Activated CD8-positive, alpha-beta memory T cell treated with anti-CD3 and anti-CD28 coated beads, Interleukin-2, amount 50 U/mL, for 4 hours (primary cell): ENCODE data around the gene CDC42BPA.
"Not testable (repeated sequence)": the region's sequence is repeated elsewhere in the genome, so short reads cannot be mapped to it uniquely, and the experiment has no call there.

Experiments
- DNase-seq: peaks from one replicate; pipeline ENCODE4 v3.0.0-alpha.2; 2020

Gene CDC42BPA

DNA sequence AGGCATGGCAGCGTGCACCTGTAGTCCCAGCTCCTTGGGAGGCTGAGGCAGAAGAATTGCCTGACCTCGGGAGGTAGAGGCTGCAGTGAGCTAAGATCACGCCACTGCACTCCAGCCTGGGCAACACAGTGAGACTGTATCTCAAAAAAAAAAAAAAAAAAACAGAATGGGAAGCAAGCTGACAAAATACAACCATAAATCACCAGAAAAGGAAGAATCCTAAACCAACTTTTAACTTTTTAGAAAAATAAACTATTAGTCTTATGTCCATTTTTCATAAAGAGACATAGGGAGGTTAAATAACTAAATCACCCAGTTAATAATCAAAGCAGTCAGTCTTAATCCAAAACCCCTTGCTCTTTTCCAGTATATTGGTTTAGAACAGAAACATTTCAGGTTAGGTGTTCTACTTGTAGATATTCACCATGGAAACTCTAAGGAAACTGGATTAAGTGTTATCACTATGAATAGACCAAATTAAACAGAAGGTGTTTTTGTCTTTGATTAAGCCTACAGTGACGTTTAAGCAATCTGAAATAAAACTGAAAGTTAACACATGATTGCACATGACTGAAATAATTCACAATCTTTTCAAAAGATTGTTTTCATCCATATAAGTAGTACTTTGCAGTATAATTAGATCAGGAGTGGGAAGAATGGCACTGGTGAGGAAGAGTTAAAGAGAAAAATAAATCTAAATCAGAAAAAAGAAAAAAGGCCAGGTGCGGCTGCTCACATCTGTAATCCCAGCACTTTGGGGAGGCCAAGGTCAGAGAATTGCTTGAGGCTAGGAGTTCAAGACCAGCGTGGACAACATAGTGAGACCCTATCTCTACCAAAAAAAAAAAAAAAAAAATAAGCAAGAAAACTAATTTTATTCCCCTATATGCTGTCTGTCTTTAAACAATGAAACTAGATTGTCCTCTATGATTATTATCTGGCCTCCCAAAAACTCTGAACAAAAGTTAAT is 9.6 kb downstream of the CDC42BPA start:
- DNase-seq: no peak

- no peak for DNase-seq
These were observed 11.6 kb downstream of the CDC42BPA start for GRCh38 chr1:227306689-227307088.

DNA sequence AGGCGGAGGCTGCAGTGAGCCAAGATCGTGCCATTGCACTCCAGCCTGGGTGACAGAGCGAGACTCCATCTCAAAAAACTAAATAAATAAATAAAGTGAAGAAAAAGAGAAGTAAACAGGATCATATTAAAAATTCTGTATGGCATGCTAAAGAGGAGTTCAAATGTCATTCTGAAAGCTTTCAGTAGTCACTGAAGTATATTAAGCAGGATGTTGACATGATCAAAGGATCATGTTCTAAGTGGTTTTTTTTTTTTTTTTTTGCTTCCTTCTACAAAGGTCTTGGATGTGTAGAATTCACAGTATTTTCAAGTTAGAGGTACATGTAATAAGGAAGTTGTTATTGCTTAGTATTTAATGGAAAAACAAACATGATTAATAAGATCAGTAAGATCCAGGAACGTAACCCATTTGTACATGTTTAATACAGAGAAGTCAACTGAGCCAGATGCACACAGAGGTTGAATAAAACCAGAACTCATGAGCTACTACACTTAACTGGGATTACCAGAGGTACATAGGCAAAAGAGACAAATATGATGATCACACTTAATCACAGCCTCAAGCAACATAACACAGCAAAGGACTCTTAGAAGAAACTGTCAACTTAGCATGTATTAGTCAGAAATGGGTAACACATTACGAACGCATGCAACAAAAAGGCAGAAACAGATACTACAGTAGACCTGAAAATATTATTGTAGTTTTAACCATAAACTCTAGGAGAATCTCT is 12.2 kb downstream of the CDC42BPA start:
- no peak for DNase-seq

- DNase-seq: no peak
These were observed 13.6 kb downstream of the CDC42BPA start for GRCh38 chr1:227304665-227305064.

GRCh38 chr1:227303662-227304061 is 14.6 kb downstream of the CDC42BPA start:
- no peak for DNase-seq

- no peak for DNase-seq
These were observed 17.6 kb downstream of the CDC42BPA start for GRCh38 chr1:227300682-227301081.

GRCh38 chr1:227299688-227300087 is 18.6 kb downstream of the CDC42BPA start:
- DNase-seq: no peak

- DNase-seq: no peak
These were observed 19.1 kb downstream of the CDC42BPA start for GRCh38 chr1:227299241-227299627.

DNA sequence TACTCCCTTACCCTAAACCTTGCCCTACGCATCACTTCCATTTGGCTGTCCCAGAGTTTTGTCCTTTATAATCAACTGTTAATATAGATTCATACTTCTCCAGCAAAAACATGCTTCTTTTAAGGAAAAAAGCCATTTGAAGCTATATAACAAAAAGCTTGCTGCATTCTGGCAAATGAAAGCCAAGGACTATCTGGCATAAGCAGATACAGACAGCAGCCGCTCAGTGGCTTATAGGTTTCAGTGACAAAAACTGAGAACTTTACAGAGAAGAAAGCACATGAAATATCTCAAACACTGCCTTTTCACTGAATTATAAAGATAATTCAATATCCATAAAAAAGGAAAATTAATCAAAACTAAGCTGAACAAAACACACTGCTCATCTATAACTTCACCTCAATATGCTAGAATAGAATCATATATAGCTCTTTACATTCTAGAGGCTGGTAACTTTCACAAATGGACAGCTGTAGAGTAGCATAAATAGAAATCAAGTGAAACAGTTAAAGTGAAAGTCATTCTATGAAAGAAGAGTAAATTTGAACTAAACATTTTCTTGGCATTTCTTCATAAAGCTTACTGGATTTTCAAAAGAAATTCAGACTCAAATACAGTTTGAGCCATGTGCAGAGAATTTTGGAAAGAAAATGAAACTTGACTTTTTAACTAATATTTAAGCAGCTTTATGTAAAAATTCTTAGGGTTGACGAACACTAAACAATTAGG is 19.6 kb downstream of the CDC42BPA start:
- no peak for DNase-seq

DNA sequence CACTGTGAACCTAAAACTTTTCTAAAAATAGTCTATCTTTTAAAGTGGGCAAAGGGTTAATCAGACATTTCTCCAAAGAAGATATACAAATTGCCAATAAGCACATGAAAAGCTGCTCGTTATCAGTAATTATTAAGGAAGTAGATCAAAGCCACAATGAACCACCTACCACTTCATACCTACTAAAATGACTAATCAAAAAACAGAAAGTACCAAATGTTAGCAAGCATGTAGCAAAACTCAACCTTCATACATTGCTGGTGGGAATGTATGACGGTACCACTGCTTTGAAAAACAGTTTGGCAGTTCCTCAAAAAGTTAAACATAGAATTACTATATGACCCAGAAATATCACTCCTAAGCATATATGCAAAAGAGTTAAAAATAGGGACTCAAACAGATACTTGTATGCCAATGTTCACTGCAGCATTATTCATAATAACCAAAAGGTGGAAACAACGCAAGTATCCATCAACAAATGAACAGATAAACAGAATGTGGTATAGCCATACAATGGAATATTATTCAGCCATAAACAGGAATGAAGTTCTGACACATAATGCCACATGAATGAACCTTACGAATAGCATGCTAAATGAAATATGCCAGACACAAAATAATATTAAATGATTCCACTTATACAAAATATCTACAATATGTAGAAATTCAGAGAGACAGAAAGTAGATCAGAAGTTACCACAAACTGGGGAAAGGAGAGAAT is 21.1 kb downstream of the CDC42BPA start:
- no peak for DNase-seq

DNA sequence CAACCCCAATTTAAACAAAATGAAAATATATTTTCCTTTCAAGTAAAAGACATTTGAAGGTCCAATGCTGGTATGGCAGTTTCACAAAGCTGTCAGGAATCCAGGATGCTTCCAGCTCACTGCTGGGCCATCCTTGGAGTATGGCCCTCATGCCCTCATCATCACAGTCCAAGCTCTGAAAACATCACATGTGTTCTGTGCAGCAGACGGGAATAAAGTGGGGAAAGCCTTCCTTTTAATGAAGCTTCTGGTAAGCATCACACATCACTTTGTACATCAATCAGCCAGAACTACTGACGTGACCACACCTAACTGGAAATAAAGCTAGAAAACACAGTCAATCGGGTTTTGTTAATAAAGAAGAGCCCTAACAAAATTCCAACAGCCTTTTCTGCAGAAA is 22.7 kb downstream of the CDC42BPA start:
- DNase-seq: no peak

- DNase-seq: no peak
These were observed 32.5 kb downstream of the CDC42BPA start for GRCh38 chr1:227285745-227286144.

GRCh38 chr1:227281371-227281770 is 36.9 kb downstream of the CDC42BPA start:
- no peak for DNase-seq

GRCh38 chr1:227280836-227281235 is 37.5 kb downstream of the CDC42BPA start:
- no peak for DNase-seq

GRCh38 chr1:227276156-227276693 is 42.1 kb downstream of the CDC42BPA start:
- DNase-seq: not testable (repeated sequence)

DNA sequence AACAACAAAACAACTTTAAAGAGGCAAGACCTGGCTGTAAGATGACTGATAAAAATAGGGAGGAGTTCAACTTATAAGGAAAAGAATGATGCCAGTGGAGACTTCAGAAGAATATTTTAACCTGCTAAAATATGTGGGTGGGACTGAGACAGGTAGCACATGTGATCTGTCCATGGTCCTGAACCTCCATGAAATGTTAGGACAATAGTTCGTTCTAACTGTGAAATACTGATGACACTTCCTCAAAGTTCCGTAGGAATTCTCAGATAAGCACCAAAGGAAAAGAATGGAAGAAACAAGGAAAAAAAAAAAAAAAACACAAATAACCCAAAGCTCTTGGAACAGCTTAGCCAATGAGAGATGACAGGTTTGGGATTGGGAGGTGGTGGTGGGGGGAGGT is 44.7 kb downstream of the CDC42BPA start:
- DNase-seq: no peak

DNA sequence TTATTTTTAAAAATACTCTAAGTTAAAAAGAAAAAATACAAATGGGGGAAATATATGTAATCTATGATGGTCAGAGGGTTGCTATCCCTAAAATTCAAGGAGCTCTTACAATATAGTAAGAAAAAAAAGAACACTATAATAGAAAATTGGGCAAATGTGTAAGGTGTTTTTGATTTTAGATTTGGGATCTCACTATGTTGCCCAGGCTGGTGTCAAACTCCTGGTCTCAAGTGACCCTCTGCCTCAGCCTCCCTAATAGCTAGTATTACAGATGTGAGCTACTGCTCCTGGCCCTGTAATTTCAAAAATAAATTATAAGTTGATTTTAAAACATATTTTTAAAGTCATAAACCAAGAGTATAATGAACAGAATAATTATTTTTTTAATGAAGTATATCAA is 45.9 kb downstream of the CDC42BPA start:
- DNase-seq: no peak

GRCh38 chr1:227270554-227270953 is 47.7 kb downstream of the CDC42BPA start:
- no peak for DNase-seq

DNA sequence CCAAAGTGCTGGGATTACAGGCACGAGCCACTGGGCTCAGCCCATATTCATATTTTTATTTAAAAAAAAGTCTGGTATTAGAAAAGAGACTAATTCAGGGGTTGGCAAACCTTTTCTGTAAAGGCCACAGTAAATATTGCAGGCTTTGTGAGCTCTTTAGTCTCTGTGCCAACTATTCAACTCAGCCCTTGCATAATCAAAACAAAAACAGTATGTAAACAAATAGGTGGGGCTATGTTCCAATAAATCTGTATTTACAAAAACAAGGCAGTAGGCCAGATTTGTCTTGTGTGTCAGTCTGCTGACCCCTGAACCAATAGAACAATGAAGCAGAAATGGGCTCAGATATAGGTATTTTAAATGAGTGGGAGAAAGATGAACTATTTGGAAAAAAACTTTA is 49.3 kb downstream of the CDC42BPA start:
- no peak for DNase-seq

- no peak for DNase-seq
These were observed 52.4 kb downstream of the CDC42BPA start for GRCh38 chr1:227265891-227266290.

DNA sequence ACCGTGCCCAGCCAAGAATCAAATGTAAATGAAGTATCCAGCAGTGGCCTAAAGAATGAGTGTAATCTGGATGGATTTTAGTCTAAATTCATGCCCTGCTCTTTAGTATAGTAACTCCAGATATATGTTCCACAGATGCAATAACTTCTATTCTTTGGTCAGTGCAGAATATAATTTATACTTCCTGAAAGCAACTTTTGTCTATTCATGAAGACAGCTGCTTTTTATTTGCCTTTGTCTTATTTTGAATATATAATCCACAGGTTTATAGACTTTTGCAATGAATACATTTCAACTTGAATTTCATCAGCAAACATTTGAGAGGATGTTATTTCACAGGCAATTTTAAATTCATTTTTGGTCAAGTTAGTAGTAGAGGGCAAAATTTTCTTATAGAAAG is 54.4 kb downstream of the CDC42BPA start:
- no peak for DNase-seq

DNA sequence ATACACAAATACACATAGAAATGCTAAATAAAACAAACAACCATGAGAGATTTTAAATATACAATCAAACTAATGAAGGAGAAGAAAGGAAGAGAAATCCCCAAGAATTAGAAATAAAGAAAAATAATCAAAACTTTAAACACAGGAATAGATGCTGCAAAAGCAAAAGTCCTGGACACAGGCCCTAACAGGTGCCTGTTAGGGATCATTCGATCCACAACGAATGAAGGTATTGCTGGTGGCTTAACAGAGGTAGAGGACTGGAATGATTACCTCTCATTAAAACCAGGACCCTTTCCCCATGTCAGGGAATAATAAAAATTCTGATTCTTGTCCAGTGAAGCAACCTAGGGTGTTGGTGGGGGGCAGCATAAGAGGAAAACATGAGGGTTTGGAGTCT is 56.8 kb downstream of the CDC42BPA start:
- no peak for DNase-seq
